Spinal cord (tissue), 10 donors: ENCODE data around the gene ATP6V1D. TPM values are rescaled to one million over a fixed set of nuclear protein-coding genes. Genes with fewer than 3 reads are reported as not detected.

ENCODE experiments used
- DNase-seq, 6 donors: peaks; one replicate each; pipeline versions ENCODE4 v3.0.0 to v3.0.0-alpha.2; 2013 to 2015; ENCODE audit warnings: low spot score in 6 of 6, low read depth in 4 of 6
- H3K27ac ChIP-seq: one replicate; pipeline ENCODE4 v1.5.1; 2013; ENCODE audit warnings: low read depth, low read length, control low read depth
- H3K27me3 ChIP-seq: one replicate; pipeline ENCODE4 v1.6.1; 2013; ENCODE audit warnings: low read length; ENCODE audit not compliant: control insufficient read depth, insufficient read depth
- H3K36me3 ChIP-seq: one replicate; pipeline ENCODE4 v1.6.1; 2013; ENCODE audit warnings: low read length; ENCODE audit not compliant: control insufficient read depth, insufficient read depth
- H3K4me1 ChIP-seq: one replicate; pipeline ENCODE4 v1.6.1; 2013; ENCODE audit warnings: low read length; ENCODE audit not compliant: control insufficient read depth, insufficient read depth
- H3K4me3 ChIP-seq: one replicate; pipeline ENCODE4 v1.5.1; 2013; ENCODE audit warnings: low read depth, low read length, control low read depth
- H3K9me3 ChIP-seq: one replicate; pipeline ENCODE4 v1.6.1; 2013; ENCODE audit warnings: low read length; ENCODE audit not compliant: control insufficient read depth, insufficient read depth
- WGBS: methylation state at CpG from one replicate; pipeline ENCODE4 v1.1.5; 2013; ENCODE audit warnings: missing lambda C conversion rate; ENCODE audit not compliant: insufficient coverage; 5-methylcytosine and 5-hydroxymethylcytosine counted together
- polyA plus RNA-seq, 2 donors: library from polyadenylated mRNA; unstranded; fragments of 120-200 nt; gene quantifications; one replicate each; pipeline ENCODE4 v1.2.1, GENCODE V29; 2013; ENCODE audit not compliant: insufficient read length in 2 of 2
- total RNA-seq, 2 donors: library from RNA; depleted of rRNA in 1 of 2; stranded (reverse); fragments of 120-200 nt in 1 of 2; fragments of >200 nt in 1 of 2; gene quantifications; one replicate each; pipeline versions ENCODE4 v1.2.3 to v1.2.4, GENCODE V29; 2013 to 2014
- donor health status: healthy.

Gene ATP6V1D
- total and polyA plus RNA-seq, 4 donors, result 141 to 207 (median 189) TPM

DNA sequence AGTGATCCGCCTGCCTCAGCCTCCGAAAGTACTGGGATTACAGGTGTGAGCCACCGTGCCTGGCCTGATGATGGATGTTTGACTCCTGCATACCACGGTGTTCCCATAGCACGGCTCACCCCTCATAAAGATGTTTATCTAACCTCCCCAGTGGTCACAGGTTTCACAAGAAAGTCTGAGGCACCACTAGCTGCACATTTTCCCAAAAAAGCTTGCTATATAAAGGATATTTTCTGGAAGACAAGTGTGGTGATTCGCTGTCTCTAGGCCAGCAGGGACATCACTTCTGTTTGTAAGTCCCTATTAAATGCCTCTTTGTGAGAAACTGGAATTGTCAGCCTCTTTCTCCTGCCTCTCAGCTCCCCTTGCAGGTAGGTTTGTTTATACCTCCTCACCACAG is 34.1 kb upstream of the ATP6V1D start:
- no peak overlapping the region for H3K4me3 ChIP-seq
- no peak overlapping the region for H3K27ac ChIP-seq
- no peaks in the 10 kb centered on the region for H3K9me3 ChIP-seq
- H3K27me3 ChIP-seq, result no peaks in the 10 kb centered on the region
- no peaks in the 10 kb centered on the region for H3K36me3 ChIP-seq
- no peak for DNase-seq
- H3K4me1 ChIP-seq, result no peaks in the 10 kb centered on the region
- 52% methylated on average over 3 of the region's 6 CpGs for WGBS

DNA sequence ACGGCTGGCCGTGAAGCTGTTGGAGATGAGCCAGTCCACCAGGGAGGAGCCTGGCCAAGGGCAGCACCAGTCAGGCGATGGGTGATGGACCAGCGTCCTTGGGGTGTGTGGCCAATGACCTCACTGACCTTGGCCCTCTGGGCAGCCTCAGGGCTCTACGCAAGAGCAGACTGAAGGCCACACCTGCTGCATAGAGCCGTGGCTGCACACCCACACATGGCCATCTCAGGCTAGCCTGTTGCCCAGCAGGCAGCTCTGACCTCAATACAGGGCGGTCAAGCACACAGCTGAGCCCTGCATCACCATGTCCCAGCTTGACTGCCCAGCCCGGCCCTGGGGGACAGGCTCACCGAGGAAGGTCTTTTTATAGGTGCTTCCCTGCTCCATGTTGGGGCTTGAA is 33.2 kb upstream of the ATP6V1D start:
- Histone ChIP-seq H3K27me3 (no peaks in the 10 kb centered on the region), H3K4me3 (no peak overlapping the region), H3K4me1 (no peaks in the 10 kb centered on the region), H3K36me3 (no peaks in the 10 kb centered on the region), H3K9me3 (no peaks in the 10 kb centered on the region), H3K27ac (no peak overlapping the region)
- DNase-seq, result no peak
- WGBS, result 87% methylated on average over 9 of the region's 9 CpGs

GRCh38 chr14:67392123-67392522 is 32.5 kb upstream of the ATP6V1D start:
- H3K27ac ChIP-seq, result no peak overlapping the region
- H3K36me3 ChIP-seq, result no peaks in the 10 kb centered on the region
- no peak overlapping the region for H3K4me3 ChIP-seq
- no peaks in the 10 kb centered on the region for H3K4me1 ChIP-seq
- 83% methylated on average over 3 of the region's 3 CpGs for WGBS
- H3K9me3 ChIP-seq, result no peaks in the 10 kb centered on the region
- no peaks in the 10 kb centered on the region for H3K27me3 ChIP-seq
- no peak for DNase-seq

- no peaks in the 10 kb centered on the region for H3K27me3 ChIP-seq
- WGBS, result 84% methylated on average over 5 of the region's 6 CpGs
- H3K4me3 ChIP-seq, result no peak overlapping the region
- no peaks in the 10 kb centered on the region for H3K36me3 ChIP-seq
- no peak for DNase-seq
- no peak overlapping the region for H3K27ac ChIP-seq
- H3K9me3 ChIP-seq, result no peaks in the 10 kb centered on the region
- H3K4me1 ChIP-seq, result no peaks in the 10 kb centered on the region
Observed at GRCh38 chr14:67391268-67391667, 31.7 kb upstream of the ATP6V1D start.

DNA sequence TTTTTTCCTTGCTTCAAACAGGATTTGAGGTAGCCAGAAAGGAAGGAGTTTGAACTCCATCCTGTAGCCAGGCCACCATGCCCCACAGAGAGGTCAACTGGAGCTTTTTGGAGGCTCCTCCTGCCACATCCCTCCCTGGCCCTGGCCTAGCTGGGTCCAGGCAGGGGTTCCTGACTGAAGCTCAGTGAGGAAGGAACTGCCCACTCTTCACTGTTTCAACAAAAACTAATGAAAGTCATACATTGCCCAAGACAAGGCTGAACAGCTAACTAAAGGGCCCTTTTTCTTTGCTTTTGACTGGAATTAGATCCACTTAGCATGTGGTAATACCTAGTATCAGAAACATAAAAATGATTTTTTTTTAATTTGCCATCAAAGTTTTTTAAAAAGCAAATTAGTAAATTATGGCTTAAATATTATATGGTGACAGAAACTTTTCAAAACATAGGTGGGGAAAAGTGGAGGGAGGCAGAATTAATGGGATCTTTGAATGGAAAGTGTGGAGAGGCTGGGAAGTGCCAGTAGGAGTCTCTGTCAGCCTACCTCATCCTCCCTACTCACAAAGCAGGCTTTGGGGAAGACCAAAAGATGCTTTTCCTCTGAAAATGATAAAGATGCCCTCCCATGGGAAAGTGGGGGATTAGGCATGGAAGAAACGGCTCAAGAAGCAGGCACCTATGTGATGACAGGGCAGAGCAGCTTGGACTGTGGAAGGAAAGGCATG is 30.4 kb upstream of the ATP6V1D start:
- Histone ChIP-seq H3K4me3 (no peak overlapping the region), H3K27ac (no peak overlapping the region), H3K4me1 (no peaks in the 10 kb centered on the region), H3K9me3 (no peaks in the 10 kb centered on the region), H3K36me3 (peaks cover 6% of the 10 kb centered on the region), H3K27me3 (no peaks in the 10 kb centered on the region)
- WGBS, result 69% methylated on average over 1 of the region's 1 CpG
- no peak for DNase-seq

DNA sequence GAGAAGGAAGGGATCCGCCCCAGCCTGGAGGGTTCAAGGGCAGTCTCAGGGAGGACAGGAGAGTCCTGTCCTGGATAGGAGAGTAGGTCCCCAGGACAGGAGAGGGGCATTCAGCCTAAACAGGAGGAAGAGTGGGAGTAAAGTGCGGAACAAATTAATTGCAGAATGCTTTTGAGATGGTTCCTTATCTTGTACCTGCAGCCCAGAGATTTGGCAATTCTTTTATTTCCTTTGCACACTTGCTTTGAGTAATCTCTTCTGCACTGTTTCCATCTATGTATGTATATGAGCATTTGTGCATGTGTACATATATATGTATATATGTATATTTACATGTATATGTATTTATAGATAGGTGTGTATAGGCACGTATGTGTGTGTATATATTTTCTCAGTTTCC is 29.7 kb upstream of the ATP6V1D start:
- Histone ChIP-seq H3K27me3 (no peaks in the 10 kb centered on the region), H3K4me1 (no peaks in the 10 kb centered on the region), H3K9me3 (no peaks in the 10 kb centered on the region), H3K27ac (no peak overlapping the region), H3K4me3 (no peak overlapping the region), H3K36me3 (peaks cover 6% of the 10 kb centered on the region)
- DNase-seq, result no peak
- 89% methylated on average over 1 of the region's 3 CpGs for WGBS

DNA sequence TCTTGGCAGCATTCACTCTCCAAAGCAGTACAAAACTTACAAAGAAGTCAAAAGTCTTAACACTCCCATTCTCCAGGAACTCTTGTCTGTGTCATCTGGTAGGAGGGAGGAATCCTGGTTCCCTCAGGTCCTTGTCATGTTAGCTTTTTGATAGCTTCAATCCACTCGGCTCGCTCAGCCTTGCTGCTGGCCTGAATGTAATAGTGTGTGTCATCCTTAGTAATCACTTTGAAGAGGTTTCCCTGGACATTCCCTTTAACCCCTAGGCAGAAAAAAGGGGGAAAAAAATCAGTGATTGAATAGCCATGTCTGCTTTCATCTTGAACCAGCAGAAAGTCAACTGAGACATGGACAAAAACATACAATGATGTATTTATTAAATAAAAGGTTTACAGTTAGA is 27.6 kb upstream of the ATP6V1D start:
- Histone ChIP-seq H3K9me3 (no peaks in the 10 kb centered on the region), H3K4me1 (no peaks in the 10 kb centered on the region), H3K27me3 (no peaks in the 10 kb centered on the region), H3K27ac (no peak overlapping the region), H3K36me3 (peaks cover 14% of the 10 kb centered on the region), H3K4me3 (no peak overlapping the region)
- DNase-seq, result no peak
- WGBS, result 100% methylated on average over 1 of the region's 2 CpGs

GRCh38 chr14:67385618-67386017 is 26.0 kb upstream of the ATP6V1D start:
- peaks cover 14% of the 10 kb centered on the region for H3K36me3 ChIP-seq
- H3K4me1 ChIP-seq, result no peaks in the 10 kb centered on the region
- no peak for DNase-seq
- no peak overlapping the region for H3K4me3 ChIP-seq
- H3K9me3 ChIP-seq, result no peaks in the 10 kb centered on the region
- WGBS, result 100% methylated on average over 1 of the region's 2 CpGs
- H3K27me3 ChIP-seq, result no peaks in the 10 kb centered on the region
- H3K27ac ChIP-seq, result no peak overlapping the region

DNA sequence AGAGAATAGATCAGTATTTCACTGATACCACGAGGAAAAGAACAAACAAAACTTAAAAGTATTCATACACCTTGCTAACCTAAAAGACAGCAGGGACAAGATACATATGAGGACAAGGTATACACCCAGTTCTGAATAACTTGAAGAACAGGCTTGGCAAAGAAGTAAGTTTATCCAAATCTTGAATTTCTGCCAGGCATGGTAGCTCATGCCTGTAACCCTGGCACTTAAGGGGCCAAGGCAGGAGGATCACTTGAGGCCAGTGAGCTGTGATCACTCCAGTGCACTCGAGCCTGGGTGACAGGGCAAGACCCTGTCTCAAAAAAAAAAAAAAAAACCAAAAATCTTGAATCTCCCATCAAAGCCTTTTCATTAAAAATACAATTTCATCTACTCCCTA is 25.5 kb upstream of the ATP6V1D start:
- H3K27me3 ChIP-seq, result no peaks in the 10 kb centered on the region
- no peaks in the 10 kb centered on the region for H3K4me1 ChIP-seq
- no peak overlapping the region for H3K4me3 ChIP-seq
- 100% methylated on average over 1 of the region's 2 CpGs for WGBS
- no peaks in the 10 kb centered on the region for H3K9me3 ChIP-seq
- peaks cover 14% of the 10 kb centered on the region for H3K36me3 ChIP-seq
- DNase-seq, result no peak
- no peak overlapping the region for H3K27ac ChIP-seq

DNA sequence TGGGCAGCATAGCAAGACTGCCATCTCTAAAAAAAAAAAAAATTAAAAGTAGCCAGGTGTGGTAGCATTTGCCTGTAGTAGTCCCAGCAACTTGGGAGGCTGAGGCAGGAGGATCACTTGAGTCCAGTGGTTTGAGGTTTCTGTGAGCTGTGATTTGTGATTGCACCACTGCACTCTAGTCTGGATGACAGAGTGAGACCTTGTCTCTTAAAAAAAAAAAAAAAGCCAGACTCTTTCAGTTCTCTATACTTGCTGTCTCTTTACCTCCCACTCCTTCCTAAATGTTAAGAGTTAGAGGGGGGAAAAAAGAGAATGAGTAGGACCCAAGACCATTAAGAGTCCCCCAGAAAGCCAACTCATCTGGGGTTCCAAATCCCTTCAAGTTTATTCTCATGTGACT is 18.3 kb upstream of the ATP6V1D start:
- H3K36me3 ChIP-seq, result peaks cover 20% of the 10 kb centered on the region

More for the DNA sequence above, 18.3 kb upstream of the ATP6V1D start:
- H3K4me3 ChIP-seq, result no peak overlapping the region
- H3K9me3 ChIP-seq, result no peaks in the 10 kb centered on the region
- no peaks in the 10 kb centered on the region for H3K4me1 ChIP-seq
- no peak overlapping the region for H3K27ac ChIP-seq
- no peak for DNase-seq
- no peaks in the 10 kb centered on the region for H3K27me3 ChIP-seq
